Sciatic nerve (tissue), 2 donors: ENCODE data around the gene RUNX2. TPM values are rescaled to one million over a fixed set of nuclear protein-coding genes. Genes with fewer than 3 reads are reported as not detected.

Source experiments
- ATAC-seq: fragments of 200-7000 bp; cut with Tn5 transposase; one replicate; pipeline ENCODE4 v1.9.1; 2020; ENCODE audit warnings: mild to moderate bottlenecking, moderate library complexity
- DNase-seq: peaks from one replicate; pipeline ENCODE4 v3.0.0-alpha.2; 2020; ENCODE audit warnings: low spot score
- intact Hi-C: fragments of 100-400 bp; cut with DNase I; formaldehyde crosslinking; loops from one replicate; pipeline ENCODE4 v1.14.2; 2022
- total RNA-seq: library from RNA; stranded (reverse); fragmentation: NEBNext Ultra II Directional; extraction: Animal tissue kit (Norgen Biotek cat#: 25700); gene quantifications from one replicate; pipeline ENCODE4 v1.2.1, GENCODE V29; 2021
- donor health status: DM: no; HTN: no; CAD: no.
- donor health status: DM: no; HTN: no; CAD: no.

RUNX2 gene
- total RNA-seq, 1 donor from 2014 or later = 18.0 TPM

DNA sequence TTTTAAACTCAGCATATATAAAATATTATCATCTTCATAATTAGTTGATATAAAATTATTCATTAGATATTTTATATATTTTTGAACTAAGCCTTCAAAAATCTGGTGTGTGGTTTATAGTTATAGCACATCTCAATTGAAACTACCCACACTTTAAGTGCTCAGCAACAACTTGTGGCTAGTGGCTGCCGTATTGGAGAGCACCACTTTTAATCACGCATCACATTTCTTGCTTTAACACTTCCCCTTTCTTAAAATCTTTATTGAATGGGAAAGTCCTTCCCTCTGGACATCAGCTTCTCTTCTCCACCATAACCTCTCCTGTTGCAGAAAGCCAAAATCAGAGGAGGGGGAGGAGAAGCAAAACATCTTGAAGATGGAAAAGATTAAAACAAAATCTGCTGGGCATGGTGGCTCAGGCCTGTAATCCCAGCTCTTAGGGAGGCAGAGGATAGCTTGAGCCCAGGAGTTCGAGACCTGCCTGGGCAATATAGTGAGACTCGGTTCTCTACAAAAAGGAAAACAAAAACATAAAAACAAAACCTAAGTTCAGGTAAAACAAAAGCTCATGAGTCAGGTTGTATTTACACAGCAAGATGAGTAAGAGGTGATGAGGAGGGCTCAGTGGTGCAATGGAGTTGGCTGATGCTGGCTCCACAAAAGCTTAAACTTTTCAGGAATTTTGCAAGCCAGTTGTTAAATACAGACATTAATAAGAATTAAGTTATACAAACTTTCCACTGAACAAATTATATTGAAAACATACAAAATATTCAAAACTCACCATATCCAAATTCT, 286.6 kb downstream of the RUNX2 start:
- intact Hi-C loops = no loop called here
- ATAC-seq (no peak), DNase-seq (no peak)

DNA sequence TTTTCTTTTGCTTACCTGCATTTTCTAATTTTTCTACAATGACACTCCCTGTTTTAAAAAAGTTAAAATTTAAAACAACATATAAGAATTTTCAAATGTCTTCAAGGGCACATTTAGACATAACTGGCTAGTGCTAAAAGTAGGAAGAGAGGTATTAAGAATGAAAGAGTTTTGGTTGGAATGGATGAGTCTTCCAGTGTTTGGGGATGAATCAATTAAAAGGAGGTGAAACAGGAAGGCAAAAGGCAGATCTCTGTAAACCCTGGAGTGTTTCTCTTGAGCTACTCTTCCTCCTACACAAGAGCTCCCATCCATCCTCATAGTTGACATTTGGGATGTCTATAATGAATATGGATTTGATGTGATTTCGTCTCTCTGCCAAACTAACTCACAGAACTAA, 288.1 kb downstream of the RUNX2 start:
- no peak for ATAC-seq
- intact Hi-C loops = no loop called here
- DNase-seq = no peak

GRCh38 chr6:45617441-45617840, 289.3 kb downstream of the RUNX2 start:
- ATAC-seq = no peak
- no peak for DNase-seq
- intact Hi-C loops = no loop called here

GRCh38 chr6:45618259-45618658, 290.1 kb downstream of the RUNX2 start:
- no peak for DNase-seq
- intact Hi-C loops = no loop called here
- no peak for ATAC-seq

- ATAC-seq (peak; percentile 75), DNase-seq (no peak)
- intact Hi-C loops = no loop called here
Measured at GRCh38 chr6:45619211-45619760, 291.2 kb downstream of the RUNX2 start.

- ATAC-seq (peak; percentile 54), DNase-seq (no peak)
- intact Hi-C loops = no loop called here
Measured at GRCh38 chr6:45619994-45620471, 291.9 kb downstream of the RUNX2 start.

DNA sequence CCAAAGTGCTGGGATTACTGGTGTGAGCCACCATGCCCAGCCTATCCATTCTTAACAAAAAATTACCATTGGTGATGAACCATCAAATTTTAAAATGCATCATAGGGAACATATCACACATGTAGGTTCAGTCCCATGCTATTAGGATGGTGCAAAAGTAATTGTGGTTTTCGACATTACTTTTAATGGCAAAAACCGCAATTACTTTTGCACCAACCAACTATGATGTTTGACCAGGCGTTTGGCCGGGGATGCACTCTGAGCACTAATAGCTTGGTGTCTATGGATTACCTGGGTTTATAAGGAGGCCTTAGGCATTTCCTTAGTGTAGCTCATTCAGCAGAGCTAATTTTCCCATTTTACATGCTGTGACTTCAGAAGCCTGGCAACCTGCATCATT, 296.1 kb downstream of the RUNX2 start:
- ATAC-seq (no peak), DNase-seq (no peak)
- intact Hi-C loops = no loop called here

GRCh38 chr6:45625191-45625664, 297.1 kb downstream of the RUNX2 start:
- intact Hi-C loops = no loop called here
- ATAC-seq = no peak
- DNase-seq = no peak

GRCh38 chr6:45626087-45626891, 298.2 kb downstream of the RUNX2 start:
- DNase-seq (no peak), ATAC-seq (no peak)
- intact Hi-C loops = no loop called here

GRCh38 chr6:45630314-45630713, 302.2 kb downstream of the RUNX2 start:
- peak; percentile 74 for ATAC-seq
- intact Hi-C loops = no loop called here
- no peak for DNase-seq

- intact Hi-C loops = no loop called here
- ATAC-seq (peak; percentile 50), DNase-seq (no peak)
Measured at GRCh38 chr6:45630801-45631200, 302.7 kb downstream of the RUNX2 start.

GRCh38 chr6:45631396-45631795, 303.3 kb downstream of the RUNX2 start:
- ATAC-seq = peak; percentile 12

DNA sequence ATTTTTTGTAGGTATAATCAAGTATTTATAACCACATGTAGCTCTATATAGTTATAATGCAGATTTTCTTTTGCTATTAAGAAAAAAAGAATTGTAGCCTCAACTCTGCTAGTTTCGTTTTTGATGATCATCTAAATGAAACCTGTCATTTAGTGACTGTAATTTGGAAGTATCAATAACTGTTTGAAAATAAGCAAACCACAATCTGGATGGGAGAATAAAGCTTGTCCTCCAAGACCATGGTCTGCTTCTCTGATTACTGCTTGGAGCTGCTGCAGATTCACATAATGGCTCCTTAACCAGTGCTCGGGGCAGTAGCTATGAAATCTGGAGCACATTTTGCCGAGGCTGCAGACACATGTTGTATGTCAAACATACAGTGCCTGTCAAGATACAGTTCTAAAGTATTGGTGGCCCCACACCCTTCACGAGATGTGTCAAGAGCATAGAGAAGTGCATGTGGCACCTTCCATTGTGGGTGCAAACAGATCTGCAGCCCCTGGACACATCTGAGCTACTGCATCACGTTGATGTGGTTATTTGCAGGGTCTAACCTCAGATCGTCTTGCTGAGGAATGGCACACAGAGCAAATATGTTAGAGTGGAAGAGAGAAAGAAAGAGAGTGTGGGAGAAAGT, 305.3 kb downstream of the RUNX2 start:
- no peak for ATAC-seq
- no peak for DNase-seq
- intact Hi-C loops = no loop called here

More at GRCh38 chr6:45631396-45631795, 303.3 kb downstream of the RUNX2 start:
- no peak for DNase-seq
- intact Hi-C loops = no loop called here

- intact Hi-C loops = no loop called here
- DNase-seq (no peak), ATAC-seq (no peak)
Measured at GRCh38 chr6:45634231-45634630, 306.1 kb downstream of the RUNX2 start.

DNA sequence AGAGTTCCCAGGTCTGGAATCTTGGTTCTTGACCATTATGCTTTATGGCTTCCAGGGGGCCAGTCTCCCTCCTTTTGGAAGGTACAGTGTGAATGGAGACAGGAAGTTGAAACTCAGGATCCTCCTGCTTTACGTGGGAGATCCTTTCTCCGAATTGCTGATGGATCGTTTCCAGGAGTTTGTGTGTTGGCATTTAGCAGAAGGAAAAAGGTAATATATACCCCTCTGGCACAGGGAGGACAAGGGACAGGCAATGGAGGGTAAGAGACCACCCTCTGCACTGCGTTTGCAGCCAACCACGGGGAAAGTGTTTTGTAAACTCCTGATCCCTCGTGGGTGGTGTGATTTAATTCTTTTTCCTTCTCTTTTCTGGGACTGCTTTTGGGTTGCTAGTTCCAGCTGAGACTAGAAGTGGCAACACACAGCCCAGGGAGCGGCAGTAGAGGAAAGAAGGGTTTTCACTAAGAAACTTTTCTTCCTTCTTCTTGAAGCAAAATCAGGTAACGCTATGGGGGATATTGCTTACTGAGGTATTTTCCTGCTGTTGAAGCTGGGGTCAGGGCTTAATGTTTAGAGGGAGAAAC, 307.2 kb downstream of the RUNX2 start:
- DNase-seq (no peak), ATAC-seq (peak; percentile 19)
- intact Hi-C loops = no loop called here

GRCh38 chr6:45637056-45637455, 308.9 kb downstream of the RUNX2 start:
- DNase-seq (no peak), ATAC-seq (peak; percentile 66)
- intact Hi-C loops = no loop called here

DNA sequence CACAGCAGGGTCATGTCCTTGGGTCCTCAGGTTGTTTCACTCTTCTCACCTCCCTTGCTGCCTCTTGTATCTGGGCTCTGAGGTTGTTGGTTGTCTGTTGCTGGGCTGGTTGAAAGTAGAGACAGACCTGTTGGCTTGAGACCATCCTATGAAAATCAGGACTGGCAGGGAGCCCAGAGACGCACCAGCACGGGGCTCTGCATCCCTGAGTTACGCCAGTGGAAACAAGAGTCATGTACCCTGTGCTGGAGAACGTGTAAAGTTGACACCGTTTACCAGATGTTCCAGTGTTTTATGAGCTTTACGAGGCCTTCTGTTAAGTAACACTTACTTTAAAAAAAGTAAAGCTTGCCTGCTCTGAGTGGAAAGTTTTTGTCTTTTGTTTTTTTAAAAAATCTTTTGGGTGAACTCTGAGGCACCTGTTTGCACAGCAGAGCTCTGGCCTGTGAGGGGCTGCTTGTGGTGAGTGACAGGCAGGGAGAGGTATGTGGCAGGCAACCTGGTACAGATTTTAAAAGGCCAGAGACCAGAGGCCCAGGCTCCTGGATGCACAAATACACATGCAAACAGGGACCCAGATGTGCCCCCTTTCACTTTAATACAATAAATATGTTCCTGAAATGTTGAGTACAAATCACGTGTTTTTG, 309.6 kb downstream of the RUNX2 start:
- peak; percentile 85 for ATAC-seq

GRCh38 chr6:45640081-45640491, 312.0 kb downstream of the RUNX2 start:
- ATAC-seq (no peak), DNase-seq (no peak)
- intact Hi-C loops = no loop called here

More for the DNA sequence above, 309.6 kb downstream of the RUNX2 start:
- intact Hi-C loops = no loop called here
- no peak for DNase-seq
